ENCODE results near the gene SYMPK.

Gene SYMPK

GRCh38 chr19:45827459-45828093, 35.4 kb downstream of the SYMPK start:
- H3K4me3 ChIP-seq (ENCODE audit: insufficient read depth, low read length, poor library complexity, severe bottlenecking) = no peak overlapping the region
- H3K9ac ChIP-seq (ENCODE audit: low read length) = no peak overlapping the region
- H3K36me3 ChIP-seq (ENCODE audit: low read length) = no peaks in the 10 kb centered on the region; the same call in 1 of the 2 replicates
- H3K27me3 ChIP-seq (ENCODE audit: low read length) = no peaks in the 10 kb centered on the region
- no peaks in the 10 kb centered on the region for H3F3A ChIP-seq (ENCODE audit: insufficient read depth)
- H3K9me2 ChIP-seq (replicated peaks; ENCODE audit: insufficient read depth, low read length) = no peaks in the 10 kb centered on the region
- H3K9me3 ChIP-seq (ENCODE audit: insufficient read depth, low read length) = no peaks in the 10 kb centered on the region
- H3K4me2 ChIP-seq (ENCODE audit: low read depth, low read length, poor library complexity, severe bottlenecking) = no peak overlapping the region
- no peak overlapping the region for H2AFZ ChIP-seq (ENCODE audit: low read depth, low read length, severe bottlenecking)
- no peaks in the 10 kb centered on the region for H4K20me1 ChIP-seq (ENCODE audit: low read depth, low read length)
- no peaks in the 10 kb centered on the region for H3K79me2 ChIP-seq (ENCODE audit: insufficient read depth, low read length)
- H3K27ac ChIP-seq (ENCODE audit: low read depth, low read length) = no peak overlapping the region
- TF ChIP-seq EZH2phosphoT487 (conservative IDR thresholded peaks at IDR 0.05; ENCODE audit: low read length) = no peak
- TF ChIP-seq, protein P1, sequence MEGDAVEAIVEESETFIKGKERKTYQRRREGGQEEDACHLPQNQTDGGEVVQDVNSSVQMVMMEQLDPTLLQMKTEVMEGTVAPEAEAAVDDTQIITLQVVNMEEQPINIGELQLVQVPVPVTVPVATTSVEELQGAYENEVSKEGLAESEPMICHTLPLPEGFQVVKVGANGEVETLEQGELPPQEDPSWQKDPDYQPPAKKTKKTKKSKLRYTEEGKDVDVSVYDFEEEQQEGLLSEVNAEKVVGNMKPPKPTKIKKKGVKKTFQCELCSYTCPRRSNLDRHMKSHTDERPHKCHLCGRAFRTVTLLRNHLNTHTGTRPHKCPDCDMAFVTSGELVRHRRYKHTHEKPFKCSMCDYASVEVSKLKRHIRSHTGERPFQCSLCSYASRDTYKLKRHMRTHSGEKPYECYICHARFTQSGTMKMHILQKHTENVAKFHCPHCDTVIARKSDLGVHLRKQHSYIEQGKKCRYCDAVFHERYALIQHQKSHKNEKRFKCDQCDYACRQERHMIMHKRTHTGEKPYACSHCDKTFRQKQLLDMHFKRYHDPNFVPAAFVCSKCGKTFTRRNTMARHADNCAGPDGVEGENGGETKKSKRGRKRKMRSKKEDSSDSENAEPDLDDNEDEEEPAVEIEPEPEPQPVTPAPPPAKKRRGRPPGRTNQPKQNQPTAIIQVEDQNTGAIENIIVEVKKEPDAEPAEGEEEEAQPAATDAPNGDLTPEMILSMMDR (IDR thresholded peaks at IDR 0.05; ENCODE audit: insufficient read depth, low read length, poor library complexity, severe bottlenecking) = no peak

DNA sequence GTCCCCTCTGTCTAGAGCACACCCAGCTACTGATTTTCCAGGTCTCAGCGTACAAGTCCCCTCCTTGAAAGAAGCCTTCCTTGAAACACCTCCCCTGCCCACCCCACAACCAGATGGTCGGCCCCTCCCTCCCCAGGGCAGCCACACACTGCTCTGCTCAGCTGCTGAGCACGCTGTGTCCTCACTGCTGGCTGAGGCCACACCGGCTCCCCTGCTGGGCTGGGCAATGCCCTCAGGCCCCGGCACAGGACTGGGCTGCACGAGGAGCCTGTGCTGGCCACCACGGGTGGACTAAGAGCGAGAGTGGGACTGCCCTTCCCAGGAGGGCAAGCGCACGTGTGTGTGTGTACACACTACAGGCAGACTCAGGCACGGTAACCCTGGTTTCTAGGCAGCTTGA, 36.0 kb downstream of the SYMPK start:
- H4K20me1 ChIP-seq (ENCODE audit: low read depth, low read length) = no peaks in the 10 kb centered on the region
- H3K9me2 ChIP-seq (replicated peaks; ENCODE audit: insufficient read depth, low read length) = no peaks in the 10 kb centered on the region
- H3K9me3 ChIP-seq (ENCODE audit: insufficient read depth, low read length) = no peaks in the 10 kb centered on the region
- no peaks in the 10 kb centered on the region for H3K27me3 ChIP-seq (ENCODE audit: low read length)
- H3K9ac ChIP-seq (ENCODE audit: low read length) = no peak overlapping the region
- H3K4me3 ChIP-seq (ENCODE audit: insufficient read depth, low read length, poor library complexity, severe bottlenecking) = no peak overlapping the region
- TF ChIP-seq, protein P1 (IDR thresholded peaks at IDR 0.05; ENCODE audit: insufficient read depth, low read length, poor library complexity, severe bottlenecking) = no peak
- no peak for TF ChIP-seq EZH2phosphoT487 (conservative IDR thresholded peaks at IDR 0.05; ENCODE audit: low read length)
- H3K36me3 ChIP-seq (ENCODE audit: low read length) = no peaks in the 10 kb centered on the region; the same call in 1 of the 2 replicates
- H2AFZ ChIP-seq (ENCODE audit: low read depth, low read length, severe bottlenecking) = no peak overlapping the region
- H3K4me2 ChIP-seq (ENCODE audit: low read depth, low read length, poor library complexity, severe bottlenecking) = no peak overlapping the region
- H3K79me2 ChIP-seq (ENCODE audit: insufficient read depth, low read length) = no peaks in the 10 kb centered on the region
- no peaks in the 10 kb centered on the region for H3F3A ChIP-seq (ENCODE audit: insufficient read depth)
- H3K27ac ChIP-seq (ENCODE audit: low read depth, low read length) = no peak overlapping the region

DNA sequence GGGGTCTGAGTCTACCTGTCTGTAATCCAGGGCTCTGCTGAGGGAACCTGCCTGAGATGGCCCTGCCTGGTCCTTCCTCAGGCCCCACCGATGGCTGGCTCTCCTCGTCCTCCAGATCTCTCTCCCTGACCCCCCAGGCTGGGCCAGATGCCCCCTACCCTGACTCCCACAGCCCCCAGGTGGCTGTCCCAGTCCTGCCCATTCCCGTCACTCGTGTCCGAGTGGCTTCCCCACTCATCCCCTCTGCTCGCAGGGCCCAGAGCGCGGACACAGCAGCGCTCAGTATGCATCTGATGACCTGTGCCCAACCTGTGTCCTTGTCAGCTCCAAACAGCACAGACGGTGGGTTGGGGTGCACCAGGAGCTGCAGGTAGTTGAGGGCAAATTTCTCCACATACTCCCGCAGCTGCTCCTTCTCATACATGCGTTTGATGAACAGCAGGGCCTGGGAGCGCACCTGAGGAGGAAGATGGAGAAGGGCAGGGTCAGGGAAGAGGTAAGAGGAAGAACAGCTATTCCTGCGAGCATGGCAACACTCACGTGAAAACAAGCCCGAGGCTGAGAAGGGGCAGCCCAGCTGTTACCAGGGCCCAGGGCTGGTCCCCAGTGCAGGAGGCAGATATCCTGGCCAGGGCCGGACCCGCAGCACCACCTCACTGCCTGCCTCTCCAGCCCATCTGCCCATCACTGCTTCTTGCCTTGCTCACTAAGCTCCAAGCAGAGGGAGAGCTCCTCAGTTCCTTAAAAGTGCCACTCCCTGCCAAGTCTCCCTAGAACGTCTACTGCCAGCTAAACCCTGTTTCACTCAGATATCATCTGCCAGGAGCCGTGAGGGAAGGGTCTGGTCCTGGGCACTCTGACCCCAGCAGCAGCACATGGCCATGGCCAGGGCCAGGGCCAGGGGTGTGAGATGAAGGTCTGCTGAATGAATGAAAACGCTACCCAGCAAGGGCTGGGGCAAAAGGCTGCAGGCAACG, 36.7 kb downstream of the SYMPK start:
- H3K9me3 ChIP-seq (ENCODE audit: insufficient read depth, low read length) = no peaks in the 10 kb centered on the region

More for the DNA sequence above, 36.7 kb downstream of the SYMPK start:
- Histone ChIP-seq H3F3A (ENCODE audit: insufficient read depth) (no peaks in the 10 kb centered on the region), H3K36me3 (ENCODE audit: low read length) (no peaks in the 10 kb centered on the region; the same call in 1 of the 2 replicates), H2AFZ (ENCODE audit: low read depth, low read length, severe bottlenecking) (no peak overlapping the region), H3K4me2 (ENCODE audit: low read depth, low read length, poor library complexity, severe bottlenecking) (no peak overlapping the region), H3K4me3 (ENCODE audit: insufficient read depth, low read length, poor library complexity, severe bottlenecking) (no peak overlapping the region), H3K27ac (ENCODE audit: low read depth, low read length) (no peak overlapping the region), H3K9me2 (replicated peaks; ENCODE audit: insufficient read depth, low read length) (no peaks in the 10 kb centered on the region), H3K9ac (ENCODE audit: low read length) (no peak overlapping the region), H4K20me1 (ENCODE audit: low read depth, low read length) (no peaks in the 10 kb centered on the region), H3K79me2 (ENCODE audit: insufficient read depth, low read length) (no peaks in the 10 kb centered on the region), H3K27me3 (ENCODE audit: low read length) (no peaks in the 10 kb centered on the region)
- TF ChIP-seq EZH2phosphoT487 (conservative IDR thresholded peaks at IDR 0.05; ENCODE audit: low read length) = no peak
- TF ChIP-seq, protein P1 (IDR thresholded peaks at IDR 0.05; ENCODE audit: insufficient read depth, low read length, poor library complexity, severe bottlenecking) = no peak
